GM06990 (cell line): ENCODE results near the gene ANO5.

ENCODE experiments used
- DNase-seq: peaks from one replicate; pipeline ENCODE4 v3.0.0-alpha.2; 2011; ENCODE audit not compliant: insufficient read length; ENCODE audit errors: extremely low read depth
- H3K27me3 ChIP-seq: replicated peaks from 2 replicates; pipeline ENCODE4 v1.6.0; 2011; ENCODE audit warnings: low read length; ENCODE audit not compliant: control insufficient read depth, insufficient read depth
- H3K36me3 ChIP-seq: 2 replicates; pipeline ENCODE4 v1.5.1; 2011; ENCODE audit warnings: low read length; ENCODE audit not compliant: control insufficient read depth, insufficient read depth
- H3K4me3 ChIP-seq: replicated peaks from 2 replicates; pipeline ENCODE4 v1.5.1; 2011; ENCODE audit warnings: low read depth, mild to moderate bottlenecking, control low read depth, low read length
- CTCF ChIP-seq: IDR thresholded peaks from 2 replicates; pipeline ENCODE4 v1.5.1; 2011; ENCODE audit warnings: low read length, control low read depth, mild to moderate bottlenecking, inconsistent platforms; ENCODE audit not compliant: insufficient read depth, poor library complexity, severe bottlenecking

Gene ANO5

GRCh38 chr11:22203281-22203680, 10.4 kb downstream of the ANO5 start:
- Histone ChIP-seq H3K4me3 (no peak overlapping the region), H3K36me3 (no peaks in the 10 kb centered on the region), H3K27me3 (no peaks in the 10 kb centered on the region)
- no peak for TF ChIP-seq CTCF
- DNase-seq, result peak; percentile 26

GRCh38 chr11:22207162-22207561, 14.3 kb downstream of the ANO5 start:
- TF ChIP-seq CTCF, result no peak
- no peak for DNase-seq
- Histone ChIP-seq H3K4me3 (no peak overlapping the region), H3K36me3 (no peaks in the 10 kb centered on the region), H3K27me3 (no peaks in the 10 kb centered on the region)

- no peaks in the 10 kb centered on the region for H3K27me3 ChIP-seq
- DNase-seq, result no peak
- H3K4me3 ChIP-seq, result no peak overlapping the region
- TF ChIP-seq CTCF, result no peak
- H3K36me3 ChIP-seq, result no peaks in the 10 kb centered on the region
These were observed 15.4 kb downstream of the ANO5 start for GRCh38 chr11:22208151-22208858.

GRCh38 chr11:22216940-22217339, 24.1 kb downstream of the ANO5 start:
- no peak for DNase-seq
- Histone ChIP-seq H3K4me3 (no peak overlapping the region), H3K36me3 (no peaks in the 10 kb centered on the region), H3K27me3 (no peaks in the 10 kb centered on the region)
- no peak for TF ChIP-seq CTCF

- no peaks in the 10 kb centered on the region for H3K36me3 ChIP-seq
- no peak for TF ChIP-seq CTCF
- H3K27me3 ChIP-seq, result no peaks in the 10 kb centered on the region
- H3K4me3 ChIP-seq, result no peak overlapping the region
- DNase-seq, result no peak
These were observed 28.3 kb downstream of the ANO5 start for GRCh38 chr11:22221143-22221542.

- no peaks in the 10 kb centered on the region for H3K36me3 ChIP-seq
- no peak overlapping the region for H3K4me3 ChIP-seq
- no peak for TF ChIP-seq CTCF
- DNase-seq, result no peak
- no peaks in the 10 kb centered on the region for H3K27me3 ChIP-seq
These were observed 32.3 kb downstream of the ANO5 start for GRCh38 chr11:22225190-22225589.
